ENCODE results near the gene APOBEC4.

APOBEC4 gene

DNA sequence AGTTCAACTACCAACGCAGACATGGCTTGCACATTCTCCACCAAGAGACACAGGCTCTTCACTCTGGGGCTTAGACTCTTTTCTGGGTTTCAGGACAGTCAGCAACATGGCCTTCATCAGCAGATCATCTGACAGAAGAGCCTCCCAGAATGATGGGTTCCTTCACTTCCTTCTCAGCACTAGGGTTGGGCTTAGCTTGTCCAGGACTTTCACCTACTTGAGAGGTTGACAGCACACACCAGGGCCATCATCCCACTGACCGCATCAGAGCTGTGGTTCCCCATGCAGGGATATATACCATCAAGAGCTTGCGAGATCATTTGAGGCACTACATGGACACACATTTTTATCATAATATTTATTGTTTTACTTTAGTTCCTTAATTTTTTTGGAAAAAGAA lies 52.5 kb downstream of the APOBEC4 start:
- DNase-seq (ENCODE audit: low read depth), result no peak

DNA sequence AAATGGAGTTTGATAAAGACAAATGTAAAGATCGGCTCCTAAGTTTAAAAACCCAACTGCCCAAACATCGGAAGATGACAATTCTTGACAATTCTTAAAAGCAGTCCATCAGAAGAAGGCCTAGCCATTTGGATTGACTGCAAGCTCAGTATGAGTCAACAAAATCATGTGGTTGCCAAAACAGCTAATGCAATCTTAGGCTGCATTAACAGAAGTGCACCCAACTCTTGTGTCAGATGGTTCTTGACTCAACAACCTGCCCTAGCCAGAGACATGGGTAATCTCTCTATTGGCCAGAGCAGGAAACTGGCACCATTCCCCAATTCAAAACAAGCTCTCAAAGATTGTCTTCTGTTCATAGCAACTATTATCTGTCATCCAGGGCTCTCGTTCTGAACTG lies 53.0 kb downstream of the APOBEC4 start:
- DNase-seq (ENCODE audit: low read depth), result peak; percentile 67

DNA sequence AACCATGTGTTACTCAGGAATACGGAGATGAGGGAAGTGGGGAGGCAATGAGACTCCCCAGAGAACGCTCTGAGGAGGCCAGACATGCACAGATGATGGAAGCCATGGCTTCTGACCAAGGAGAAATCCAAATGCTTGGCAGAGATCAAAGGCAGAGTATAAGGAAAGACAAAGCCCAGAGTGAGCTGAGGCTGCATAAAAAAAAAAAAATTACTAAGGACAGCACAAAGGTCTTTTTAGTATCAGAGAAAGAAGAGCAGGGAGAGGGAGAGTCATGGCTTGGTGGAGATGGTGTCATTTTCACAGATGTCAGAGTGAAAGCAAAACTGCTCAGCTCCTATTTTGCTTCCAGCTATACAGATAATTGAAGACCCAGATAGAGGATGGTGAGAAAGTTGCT lies 54.7 kb downstream of the APOBEC4 start:
- no peak for DNase-seq (ENCODE audit: low read depth)

DNA sequence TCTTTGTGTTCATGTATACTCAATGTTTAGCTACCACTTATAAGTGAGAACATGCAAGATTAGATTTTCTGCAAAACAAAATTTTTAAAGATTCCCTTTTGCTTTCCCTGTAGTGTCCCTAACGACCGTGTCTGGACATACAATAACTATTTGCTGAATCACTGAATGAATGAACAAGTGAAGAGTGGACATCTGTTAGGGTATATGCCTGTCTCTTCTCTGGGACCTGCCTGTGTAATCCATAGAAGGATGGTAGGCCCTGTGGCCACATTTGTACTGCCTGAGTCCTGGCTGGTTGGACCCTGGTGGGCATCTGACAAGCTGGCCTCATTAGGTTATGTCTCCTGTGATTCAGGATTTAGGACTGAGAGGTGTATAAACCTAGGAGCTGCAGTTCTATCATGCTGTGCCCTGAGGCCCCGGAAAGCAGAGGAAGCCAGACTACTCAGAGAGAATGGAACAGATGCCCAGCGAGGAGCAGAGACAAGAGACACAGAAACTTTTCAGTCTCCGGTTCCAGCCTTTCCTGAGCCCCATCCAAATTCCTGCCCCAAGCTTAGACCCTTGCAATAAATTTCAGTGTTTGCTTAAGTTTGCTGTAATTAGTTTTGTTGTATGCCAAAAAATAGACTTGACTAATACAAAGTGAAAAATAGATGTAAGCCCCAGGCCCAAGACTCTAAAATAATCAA lies 55.3 kb downstream of the APOBEC4 start:
- no peak for DNase-seq (ENCODE audit: low read depth)

DNA sequence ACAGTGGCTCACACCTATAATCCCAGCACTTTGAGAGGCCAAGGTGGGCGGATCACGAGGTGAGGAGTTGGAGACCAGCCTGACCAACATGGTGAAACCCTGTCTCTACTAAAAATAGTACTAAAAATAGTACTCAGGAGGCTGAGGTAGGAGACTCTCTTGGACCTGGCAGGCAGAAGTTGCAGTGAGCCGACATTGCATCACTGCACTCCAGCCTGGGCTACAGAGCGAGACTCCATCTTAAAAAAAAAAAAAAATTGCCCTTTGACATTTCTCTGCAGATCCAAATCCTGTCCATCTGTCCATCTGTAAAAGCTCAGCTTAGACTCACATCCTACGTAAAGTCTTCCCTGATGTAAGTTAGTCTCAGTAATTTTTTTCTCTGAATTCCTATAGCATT lies 56.6 kb downstream of the APOBEC4 start:
- DNase-seq (ENCODE audit: low read depth), result no peak

All from GM04504 (cell line).